RWPE2 (cell line): ENCODE data around the gene TAAR1.

Experiments used
- ATAC-seq: fragments of 200-7000 bp; cut with Tn5 transposase; 3 replicates; pipeline ENCODE4 v1.9.1; 2021; ENCODE audit warnings: low read depth
- DNase-seq: peaks from one replicate; pipeline ENCODE4 v3.0.0-alpha.2; 2020; ENCODE audit warnings: low spot score
- H3K27ac ChIP-seq: fragments of 450-650 bp; 2 replicates; pipeline ENCODE4 v1.5.1; 2017; ENCODE audit warnings: mild to moderate bottlenecking; ENCODE audit not compliant: poor library complexity, severe bottlenecking
- H3K27me3 ChIP-seq: fragments of 250-450 bp; sonication (Bioruptor Pico); 2 replicates; pipeline ENCODE4 v1.5.1; 2021; ENCODE audit warnings: mild to moderate bottlenecking, moderate library complexity; ENCODE audit not compliant: insufficient read depth, poor library complexity, severe bottlenecking
- H3K36me3 ChIP-seq: fragments of 250-450 bp; sonication (Bioruptor Pico); 2 replicates; pipeline ENCODE4 v1.5.1; 2020; ENCODE audit warnings: low read depth, mild to moderate bottlenecking, moderate library complexity
- H3K4me1 ChIP-seq: fragments of 250-450 bp; sonication (Bioruptor Pico); 2 replicates; pipeline ENCODE4 v1.5.1; 2021; ENCODE audit warnings: mild to moderate bottlenecking, moderate library complexity; ENCODE audit not compliant: insufficient read depth, poor library complexity, severe bottlenecking
- H3K4me3 ChIP-seq: fragments of 250-450 bp; sonication (Bioruptor Pico); 2 replicates; pipeline ENCODE4 v1.5.1; 2021; ENCODE audit warnings: mild to moderate bottlenecking, moderate library complexity; ENCODE audit not compliant: severe bottlenecking
- H3K9me3 ChIP-seq: fragments of 250-450 bp; sonication (Bioruptor Pico); 2 replicates; pipeline ENCODE4 v1.5.1; 2021; ENCODE audit warnings: mild to moderate bottlenecking, moderate library complexity; ENCODE audit not compliant: severe bottlenecking
- CTCF ChIP-seq: fragments of 450-650 bp; IDR thresholded peaks from one replicate; pipeline ENCODE4 v1.5.1; 2017; ENCODE audit warnings: mild to moderate bottlenecking, moderate library complexity; ENCODE audit not compliant: poor library complexity, severe bottlenecking

Gene TAAR1

GRCh38 chr6:132634796-132635195, 24.2 kb downstream of the TAAR1 start:
- H3K27me3 ChIP-seq: no peaks in the 10 kb centered on the region
- H3K4me1 ChIP-seq: no peaks in the 10 kb centered on the region
- H3K4me3 ChIP-seq: no peak overlapping the region
- no peaks in the 10 kb centered on the region for H3K36me3 ChIP-seq
- DNase-seq (no peak), ATAC-seq (no peak)
- H3K9me3 ChIP-seq: no peaks in the 10 kb centered on the region
- H3K27ac ChIP-seq: no peak overlapping the region
- TF ChIP-seq CTCF: no peak

- ATAC-seq: no peak
- no peaks in the 10 kb centered on the region for H3K27me3 ChIP-seq
- H3K4me1 ChIP-seq: no peaks in the 10 kb centered on the region
- H3K4me3 ChIP-seq: no peak overlapping the region
- H3K27ac ChIP-seq: no peak overlapping the region
- H3K9me3 ChIP-seq: no peaks in the 10 kb centered on the region
- no peaks in the 10 kb centered on the region for H3K36me3 ChIP-seq
- no peak for TF ChIP-seq CTCF
- DNase-seq: no peak
Measured at GRCh38 chr6:132633362-132633761, 25.6 kb downstream of the TAAR1 start.

GRCh38 chr6:132624175-132624574, 34.8 kb downstream of the TAAR1 start, which contains the start of gene TAAR2:
Gene TAAR2 (minus strand): TSS chr6:132624275. CDS start chr6:132624275, 0 bp downstream.
- H3K27ac ChIP-seq: no peak within 1 kb of the TSS
- no peaks in the 10 kb centered on the region for H3K27me3 ChIP-seq
- TF ChIP-seq CTCF: no peak

GRCh38 chr6:132623106-132623845, 35.7 kb downstream of the TAAR1 start:
- H3K4me3 ChIP-seq: no peak overlapping the region
- TF ChIP-seq CTCF: no peak
- DNase-seq (no peak), ATAC-seq (no peak)
- no peaks in the 10 kb centered on the region for H3K9me3 ChIP-seq
- H3K27me3 ChIP-seq: no peaks in the 10 kb centered on the region
- no peaks in the 10 kb centered on the region for H3K4me1 ChIP-seq
- H3K27ac ChIP-seq: no peak overlapping the region
- H3K36me3 ChIP-seq: no peaks in the 10 kb centered on the region

More at GRCh38 chr6:132624175-132624574, 34.8 kb downstream of the TAAR1 start, which contains the start of gene TAAR2:
- no peaks in the 10 kb centered on the region for H3K4me1 ChIP-seq
- no peaks in the 10 kb centered on the region for H3K9me3 ChIP-seq
- no peaks in the 10 kb centered on the region for H3K36me3 ChIP-seq
- ATAC-seq: no peak
- no peak within 1 kb of the TSS for H3K4me3 ChIP-seq
- DNase-seq: no peak

GRCh38 chr6:132616677-132617076, 42.3 kb downstream of the TAAR1 start:
- TF ChIP-seq CTCF: no peak
- H3K27ac ChIP-seq: no peak overlapping the region
- no peaks in the 10 kb centered on the region for H3K9me3 ChIP-seq
- no peaks in the 10 kb centered on the region for H3K27me3 ChIP-seq
- H3K36me3 ChIP-seq: no peaks in the 10 kb centered on the region
- ATAC-seq (no peak), DNase-seq (no peak)
- peaks cover 21% of the 10 kb centered on the region for H3K4me1 ChIP-seq
- no peak overlapping the region for H3K4me3 ChIP-seq
